Measurements from ENCODE around the gene JAZF1. TPM values are rescaled to one million over a fixed set of nuclear protein-coding genes. Genes with fewer than 3 reads are reported as not detected.

The JAZF1 gene
- polyA plus RNA-seq, 3 donors, result 12.1 to 18.1 (median 17.2) TPM

DNA sequence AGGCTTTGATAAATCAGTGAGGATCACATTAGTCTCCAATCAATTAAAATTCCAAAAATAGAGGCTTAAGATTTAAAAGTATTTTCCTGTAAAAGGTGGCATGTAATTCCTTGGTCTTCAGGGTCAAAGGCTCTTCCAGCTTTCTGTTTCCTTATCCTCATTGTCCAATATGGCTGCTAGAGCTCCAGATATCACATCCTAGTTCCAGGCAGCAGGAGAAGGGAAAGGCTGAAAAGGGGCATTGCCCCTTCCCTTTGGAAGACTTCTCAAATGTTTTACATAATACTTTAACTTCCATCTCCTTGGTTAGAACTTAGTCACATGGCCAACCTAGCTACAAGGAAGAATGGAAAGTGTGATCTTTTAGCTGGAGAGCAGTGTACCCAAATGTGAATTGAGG lies 39.2 kb upstream of the JAZF1 start:
- no peak overlapping the region for H3K27ac ChIP-seq (ENCODE audit: low read depth in 1 of 2, low read length in 2 of 2)
- no peak for DNase-seq
- H3K9me3 ChIP-seq (replicated peaks in 1 of 2; ENCODE audit: control insufficient read depth in 1 of 2, insufficient read depth in 1 of 2, low read length in 2 of 2), result no peaks in the 10 kb centered on the region
- no peak overlapping the region for H3K4me3 ChIP-seq (replicated peaks in 1 of 3; ENCODE audit: low read depth in 2 of 3, low read length in 3 of 3)
- no peak overlapping the region for H3K4me3 Mint-ChIP-seq
- no peaks in the 10 kb centered on the region for H3K4me1 Mint-ChIP-seq
- H3K79me2 ChIP-seq (ENCODE audit: insufficient read depth, low read length), result no peaks in the 10 kb centered on the region
- H3K9me3 Mint-ChIP-seq, result peaks cover 0 to 3% (median 0%) of the 10 kb centered on the region in 7 donors
- H4K20me1 ChIP-seq (ENCODE audit: insufficient read depth, low read length), result no peaks in the 10 kb centered on the region
- H3K4me1 ChIP-seq (ENCODE audit: control insufficient read depth in 1 of 2, insufficient read depth in 2 of 2, low read length in 2 of 2), result no peaks in the 10 kb centered on the region
- H3K9ac ChIP-seq (ENCODE audit: insufficient read depth, low read length, poor library complexity, severe bottlenecking), result no peak overlapping the region
- intact Hi-C loops (cut with micrococcal nuclease), result no loop called here
- H3K4me2 ChIP-seq (replicated peaks; ENCODE audit: extremely low read depth, low read length, poor library complexity, severe bottlenecking), result no peak overlapping the region
- H3K27ac Mint-ChIP-seq, result no peak overlapping the region
- H3K36me3 Mint-ChIP-seq, result no peaks in the 10 kb centered on the region
- H3K27me3 ChIP-seq (ENCODE audit: control insufficient read depth in 2 of 2, insufficient read depth in 2 of 2, low read length in 2 of 2), result no peaks in the 10 kb centered on the region
- TF ChIP-seq, protein P1, sequence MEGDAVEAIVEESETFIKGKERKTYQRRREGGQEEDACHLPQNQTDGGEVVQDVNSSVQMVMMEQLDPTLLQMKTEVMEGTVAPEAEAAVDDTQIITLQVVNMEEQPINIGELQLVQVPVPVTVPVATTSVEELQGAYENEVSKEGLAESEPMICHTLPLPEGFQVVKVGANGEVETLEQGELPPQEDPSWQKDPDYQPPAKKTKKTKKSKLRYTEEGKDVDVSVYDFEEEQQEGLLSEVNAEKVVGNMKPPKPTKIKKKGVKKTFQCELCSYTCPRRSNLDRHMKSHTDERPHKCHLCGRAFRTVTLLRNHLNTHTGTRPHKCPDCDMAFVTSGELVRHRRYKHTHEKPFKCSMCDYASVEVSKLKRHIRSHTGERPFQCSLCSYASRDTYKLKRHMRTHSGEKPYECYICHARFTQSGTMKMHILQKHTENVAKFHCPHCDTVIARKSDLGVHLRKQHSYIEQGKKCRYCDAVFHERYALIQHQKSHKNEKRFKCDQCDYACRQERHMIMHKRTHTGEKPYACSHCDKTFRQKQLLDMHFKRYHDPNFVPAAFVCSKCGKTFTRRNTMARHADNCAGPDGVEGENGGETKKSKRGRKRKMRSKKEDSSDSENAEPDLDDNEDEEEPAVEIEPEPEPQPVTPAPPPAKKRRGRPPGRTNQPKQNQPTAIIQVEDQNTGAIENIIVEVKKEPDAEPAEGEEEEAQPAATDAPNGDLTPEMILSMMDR (IDR thresholded peaks at IDR 0.05), result no peak
- peaks cover 0 to 1% (median 0%) of the 10 kb centered on the region in 3 donors for H3K27me3 Mint-ChIP-seq (ENCODE audit: low read depth in 3 of 3)
- H3K36me3 ChIP-seq (replicated peaks in 1 of 2; ENCODE audit: control insufficient read depth in 1 of 2, insufficient read depth in 2 of 2, low read length in 2 of 2), result no peaks in the 10 kb centered on the region
- H2AFZ ChIP-seq (ENCODE audit: insufficient read depth, low read depth, low read length, poor library complexity, severe bottlenecking), result no peak overlapping the region

DNA sequence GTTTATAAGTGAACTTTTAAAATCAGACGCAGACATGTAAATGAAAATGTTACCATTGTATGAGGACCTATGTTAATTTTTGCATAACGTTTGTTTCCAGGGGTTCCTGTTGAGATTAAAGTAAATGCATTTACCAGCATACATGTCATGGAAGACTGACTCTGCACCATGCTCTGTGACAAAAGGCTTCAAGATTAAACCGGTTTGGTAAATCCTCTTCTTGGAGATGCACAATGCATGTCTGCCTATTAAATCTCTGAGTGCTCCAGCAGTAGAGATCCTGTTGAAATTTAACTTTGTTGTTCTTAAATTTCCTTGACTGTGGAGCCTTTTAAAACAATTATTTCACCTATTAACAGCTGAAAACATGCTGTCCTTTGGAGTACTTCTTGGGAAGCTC lies 36.5 kb upstream of the JAZF1 start:
- H3K27ac ChIP-seq (ENCODE audit: low read depth in 1 of 2, low read length in 2 of 2), result no peak overlapping the region
- no peaks in the 10 kb centered on the region for H3K9me3 ChIP-seq (replicated peaks in 1 of 2; ENCODE audit: control insufficient read depth in 1 of 2, insufficient read depth in 1 of 2, low read length in 2 of 2)
- WGBS (ENCODE audit: insufficient coverage), result 93% methylated on average over 3 of the region's 3 CpGs
- H3K9ac ChIP-seq (ENCODE audit: insufficient read depth, low read length, poor library complexity, severe bottlenecking), result no peak overlapping the region
- TF ChIP-seq, protein P1 (IDR thresholded peaks at IDR 0.05), result no peak
- no peak overlapping the region for H3K4me3 ChIP-seq (replicated peaks in 1 of 3; ENCODE audit: low read depth in 2 of 3, low read length in 3 of 3)
- no peaks in the 10 kb centered on the region for H3K4me1 ChIP-seq (ENCODE audit: control insufficient read depth in 1 of 2, insufficient read depth in 2 of 2, low read length in 2 of 2)
- H3K36me3 ChIP-seq (replicated peaks in 1 of 2; ENCODE audit: control insufficient read depth in 1 of 2, insufficient read depth in 2 of 2, low read length in 2 of 2), result no peaks in the 10 kb centered on the region
- H3K27ac Mint-ChIP-seq, result no peak overlapping the region
- intact Hi-C loops (cut with micrococcal nuclease), result no loop called here
- H3K4me2 ChIP-seq (replicated peaks; ENCODE audit: extremely low read depth, low read length, poor library complexity, severe bottlenecking), result no peak overlapping the region
- peaks cover 0 to 3% (median 0%) of the 10 kb centered on the region in 7 donors for H3K9me3 Mint-ChIP-seq
- no peaks in the 10 kb centered on the region for H4K20me1 ChIP-seq (ENCODE audit: insufficient read depth, low read length)
- DNase-seq, result no peak
- no peak overlapping the region for H2AFZ ChIP-seq (ENCODE audit: insufficient read depth, low read depth, low read length, poor library complexity, severe bottlenecking)
- peaks cover 0 to 2% (median 0%) of the 10 kb centered on the region in 3 donors for H3K27me3 Mint-ChIP-seq (ENCODE audit: low read depth in 3 of 3)
- no peaks in the 10 kb centered on the region for H3K79me2 ChIP-seq (ENCODE audit: insufficient read depth, low read length)
- H3K4me1 Mint-ChIP-seq, result peaks cover 2% of the 10 kb centered on the region
- H3K4me3 Mint-ChIP-seq, result no peak overlapping the region
- no peaks in the 10 kb centered on the region for H3K27me3 ChIP-seq (ENCODE audit: control insufficient read depth in 2 of 2, insufficient read depth in 2 of 2, low read length in 2 of 2)
- H3K36me3 Mint-ChIP-seq, result no peaks in the 10 kb centered on the region
